ENCODE data around the gene SIVA1. TPM values are rescaled to one million over a fixed set of nuclear protein-coding genes. Genes with fewer than 3 reads are reported as not detected.

Gene SIVA1
- total RNA-seq, 2 experiments from 2014 or later: 111 to 124 TPM

- POLR2A ChIA-PET: no interaction called here
- no peaks in the 10 kb centered on the region for H3K4me1 Mint-ChIP-seq (ENCODE audit: low read depth)
- H3K36me3 ChIP-seq (ENCODE audit: insufficient read depth, low read length): no peaks in the 10 kb centered on the region
- intact Hi-C loops (cut with DNase I, micrococcal nuclease): no loop called here
- no peaks in the 10 kb centered on the region for H3K9me3 ChIP-seq (ENCODE audit: control insufficient read depth in 1 of 2, insufficient read depth in 1 of 2, low read length in 2 of 2)
- peaks cover 7% of the 10 kb centered on the region for H3K4me1 ChIP-seq (ENCODE audit: insufficient read depth, low read length)
- no peaks in the 10 kb centered on the region for H3K27me3 ChIP-seq (ENCODE audit: control insufficient read depth in 1 of 2, insufficient read depth in 2 of 2, low read length in 2 of 2)
- no peak overlapping the region for H3K27ac Mint-ChIP-seq
- no peaks in the 10 kb centered on the region for H3K27me3 Mint-ChIP-seq
- no peak overlapping the region for H3K4me3 Mint-ChIP-seq
- H3K9me3 Mint-ChIP-seq: no peaks in the 10 kb centered on the region
- no peak for DNase-seq
- CTCF ChIA-PET: no interaction called here
- no peak for ATAC-seq (ENCODE audit: poor library complexity)
- no peak overlapping the region for H3K27ac ChIP-seq (ENCODE audit: low read depth in 1 of 2, low read length in 2 of 2)
- TF ChIP-seq CTCF (IDR thresholded peaks at IDR 0.05): no peak
- H3K36me3 Mint-ChIP-seq (ENCODE audit: low read depth): no peaks in the 10 kb centered on the region
- H3K4me3 ChIP-seq (ENCODE audit: low read length): no peak overlapping the region
Observed at GRCh38 chr14:104745431-104745830, 7.5 kb upstream of the SIVA1 start.

- ChIA-PET POLR2A (no interaction called here), CTCF (no interaction called here)
- ATAC-seq (ENCODE audit: poor library complexity): peak; percentile 24
- Histone ChIP-seq H3K9me3 (ENCODE audit: control insufficient read depth in 1 of 2, insufficient read depth in 1 of 2, low read length in 2 of 2) (no peaks in the 10 kb centered on the region), H3K4me3 (ENCODE audit: low read length) (no peak overlapping the region), H3K36me3 (ENCODE audit: insufficient read depth, low read length) (no peaks in the 10 kb centered on the region), H3K4me1 (ENCODE audit: insufficient read depth, low read length) (peaks cover 7% of the 10 kb centered on the region), H3K27me3 (ENCODE audit: control insufficient read depth in 1 of 2, insufficient read depth in 2 of 2, low read length in 2 of 2) (no peaks in the 10 kb centered on the region), H3K27ac (ENCODE audit: low read depth in 1 of 2, low read length in 2 of 2) (no peak overlapping the region)
- Mint-ChIP-seq H3K36me3 (ENCODE audit: low read depth) (no peaks in the 10 kb centered on the region), H3K27me3 (no peaks in the 10 kb centered on the region), H3K4me3 (no peak overlapping the region), H3K4me1 (ENCODE audit: low read depth) (no peaks in the 10 kb centered on the region), H3K27ac (no peak overlapping the region), H3K9me3 (no peaks in the 10 kb centered on the region)
- no peak for TF ChIP-seq CTCF (IDR thresholded peaks at IDR 0.05)
- no peak for DNase-seq
- intact Hi-C loops (cut with DNase I, micrococcal nuclease): no loop called here
Observed at GRCh38 chr14:104746071-104746545, 6.8 kb upstream of the SIVA1 start.

- intact Hi-C loops (cut with DNase I, micrococcal nuclease): no loop called here
- no peak overlapping the region for H3K27ac ChIP-seq (ENCODE audit: low read depth in 1 of 2, low read length in 2 of 2)
- Mint-ChIP-seq H3K4me1 (ENCODE audit: low read depth) (no peaks in the 10 kb centered on the region), H3K9me3 (no peaks in the 10 kb centered on the region), H3K27me3 (no peaks in the 10 kb centered on the region), H3K36me3 (ENCODE audit: low read depth) (no peaks in the 10 kb centered on the region), H3K4me3 (no peak overlapping the region), H3K27ac (no peak overlapping the region)
- H3K9me3 ChIP-seq (ENCODE audit: control insufficient read depth in 1 of 2, insufficient read depth in 1 of 2, low read length in 2 of 2): no peaks in the 10 kb centered on the region
- ATAC-seq (ENCODE audit: poor library complexity) (no peak), DNase-seq (no peak)
- H3K27me3 ChIP-seq (ENCODE audit: control insufficient read depth in 1 of 2, insufficient read depth in 2 of 2, low read length in 2 of 2): no peaks in the 10 kb centered on the region
- no peak for TF ChIP-seq CTCF (IDR thresholded peaks at IDR 0.05)
- H3K4me1 ChIP-seq (ENCODE audit: insufficient read depth, low read length): peaks cover 12% of the 10 kb centered on the region
- no peak overlapping the region for H3K4me3 ChIP-seq (ENCODE audit: low read length)
- H3K36me3 ChIP-seq (ENCODE audit: insufficient read depth, low read length): no peaks in the 10 kb centered on the region
- ChIA-PET POLR2A (no interaction called here), CTCF (no interaction called here)
Observed at GRCh38 chr14:104746934-104747481, 5.9 kb upstream of the SIVA1 start.

All from CD4-positive, alpha-beta T cell (primary cell).